ENCODE measurements around the gene MTREX. TPM values are rescaled to one million over a fixed set of nuclear protein-coding genes. Genes with fewer than 3 reads are reported as not detected.
A peak's percentile ranks its signal among the peaks of the same experiment; 100 is the strongest.

Gene MTREX
- total and polyA plus RNA-seq, 10 of the 15 experiments (the other 5 are each of a cell fraction or from before 2014, with no cell fraction given): 20.1 to 102 (median 49.0) TPM

- TF ChIP-seq MXI1 (IDR thresholded peaks at IDR 0.05; ENCODE audit: low read depth, low read length) (no peak), ZNF24 (IDR thresholded peaks at IDR 0.05) (peak; percentile 72), BHLHE40 (IDR thresholded peaks at IDR 0.05; ENCODE audit: borderline replicate concordance in 1 of 2, low read depth in 2 of 2, low read length in 1 of 2) (peak in 1 of 2 experiments; percentile 49; a peak in 1 of 4 replicates), DPF2 (IDR thresholded peaks at IDR 0.05) (no peak; the same call in 1 of the 2 replicates), E2F4 (IDR thresholded peaks at IDR 0.05; ENCODE audit: low read depth, low read length) (no peak), NBN (IDR thresholded peaks at IDR 0.05) (peak; percentile 80)
Measured at GRCh38 chr5:55338810-55339243, 31.0 kb downstream of the MTREX start (continued).

- ATAC-seq: no peak
Measured at GRCh38 chr5:55343107-55343506, 35.3 kb downstream of the MTREX start.

More at GRCh38 chr5:55343107-55343506, 35.3 kb downstream of the MTREX start:
- Histone ChIP-seq H3K79me2 (ENCODE audit: control insufficient read depth, insufficient read depth, low read length) (peaks cover 2% of the 10 kb centered on the region), H3K4me1 (ENCODE audit: control insufficient read depth, insufficient read depth, low read length) (peaks cover 3% of the 10 kb centered on the region; the same call in 1 of the 2 replicates), H3K27me3 (replicated peaks in 1 of 2; ENCODE audit: control insufficient read depth in 2 of 2, insufficient read depth in 2 of 2, low read length in 1 of 2) (no peaks in the 10 kb centered on the region), H3K4me2 (ENCODE audit: control insufficient read depth, insufficient read depth) (no peak overlapping the region), H3K36me3 (ENCODE audit: control insufficient read depth in 2 of 2, insufficient read depth in 2 of 2, low read length in 1 of 2) (peaks cover 4 to 33% of the 10 kb centered on the region in 2 experiments), H3K9ac (ENCODE audit: control insufficient read depth, insufficient read depth, low read length) (no peak overlapping the region), H2AFZ (ENCODE audit: control insufficient read depth, low read depth, low read length) (no peak overlapping the region), H3K9me3 (replicated peaks; ENCODE audit: control insufficient read depth, insufficient read depth, low read length) (no peaks in the 10 kb centered on the region), H3K4me3 (no peak overlapping the region), H3K27ac (ENCODE audit: control insufficient read depth, insufficient read depth) (no peak overlapping the region), H4K20me1 (ENCODE audit: control insufficient read depth, insufficient read depth) (no peaks in the 10 kb centered on the region)
- intact Hi-C loops (cut with micrococcal nuclease; ENCODE audit: unreplicated experiment): loop anchor here (10.0 kb wide), 1 partner anchor 192 kb away; the partner anchor contains the start of gene PLPP1
- ChIA-PET POLR2A (no interaction called here), CTCF (interaction anchor here (1.0 to 3.9 kb wide), 10 partner anchors 12 to 858 kb away, joined by 3 to 31 read pairs (median 4); no protein-coding TSS in a partner anchor), RAD21 (ENCODE audit: unreplicated experiment) (interaction anchor here (3.0 kb wide), 1 partner anchor 349 kb away, joined by 16 read pairs; no protein-coding TSS in a partner anchor), SMC1A (ENCODE audit: uncharacterized antibody, unreplicated experiment) (interaction anchor here (0.7 to 2.2 kb wide), 7 partner anchors 16 to 858 kb away, joined by 3 to 7 read pairs (median 5); no protein-coding TSS in a partner anchor)
- DNase-seq (ENCODE audit: low read depth, low spot score): no peak
- WGBS (ENCODE audit: insufficient coverage, insufficient replicate concordance, low lambda C conversion rate, missing lambda C conversion rate): 83% methylated on average over 4 of the region's 4 CpGs
- BruUV-seq (replicated peaks): no TSS peak
- in situ Hi-C loops (cut with MboI): loop anchor here (10.0 kb wide), 1 partner anchor 342 kb away; no protein-coding TSS in a partner anchor
- no peak for FAIRE-seq
- TF ChIP-seq NFXL1 (IDR thresholded peaks at IDR 0.05; ENCODE audit: borderline replicate concordance): no peak
- TF ChIP-seq E2F4 (IDR thresholded peaks at IDR 0.05; ENCODE audit: low read depth, low read length): no peak
- no peak for TF ChIP-seq SUZ12 (IDR thresholded peaks at IDR 0.05; ENCODE audit: unreplicated experiment)
- TF ChIP-seq TCF3 (IDR thresholded peaks at IDR 0.05; ENCODE audit: borderline replicate concordance, insufficient read depth, low read depth, low read length): no peak
- TF ChIP-seq RFX5 (IDR thresholded peaks at IDR 0.05; ENCODE audit: low read depth, low read length): no peak
- TF ChIP-seq BACH1 (IDR thresholded peaks at IDR 0.05; ENCODE audit: borderline replicate concordance): no peak
- TF ChIP-seq PAX5 (IDR thresholded peaks at IDR 0.05; ENCODE audit: borderline replicate concordance, low read depth, low read length): no peak
- no peak for TF ChIP-seq NFYA (IDR thresholded peaks at IDR 0.05; ENCODE audit: borderline replicate concordance, low read depth, low read length)
